Keratinocyte (primary cell): ENCODE data around the gene DGKH. TPM values are rescaled to one million over a fixed set of nuclear protein-coding genes. Genes with fewer than 3 reads are reported as not detected.

Source experiments
- DNase-seq: peaks from one replicate; pipeline ENCODE4 v3.0.0-alpha.2; 2011; ENCODE audit warnings: low read depth, missing footprints, low spot score
- FAIRE-seq: peaks from 2 replicates; lab custom pipeline; 2011; peaks lifted over from hg19 to GRCh38; lab: Jason Lieb, UNC
- H2AFZ ChIP-seq: 2 replicates; pipeline ENCODE4 v1.6.0; 2012; ENCODE audit warnings: low read length, control low read depth, inconsistent platforms; ENCODE audit not compliant: control insufficient read depth
- H3K27ac ChIP-seq: 2 replicates; pipeline ENCODE4 v1.5.1; 2011; ENCODE audit warnings: low read length; ENCODE audit not compliant: control insufficient read depth, insufficient read depth
- H3K27me3 ChIP-seq: 3 replicates; pipeline ENCODE4 v1.6.0; 2011; ENCODE audit warnings: low read length; ENCODE audit not compliant: control insufficient read depth, insufficient read depth; ENCODE audit errors: extremely low read depth
- H3K36me3 ChIP-seq, 2 experiments: 2 replicates in 1 of 2; 3 replicates in 1 of 2; pipeline ENCODE4 v1.5.1; 2011; ENCODE audit warnings: low read length in 2 of 2, mild to moderate bottlenecking in 1 of 2; ENCODE audit not compliant: control insufficient read depth in 2 of 2, insufficient read depth in 2 of 2; ENCODE audit errors: extremely low read depth in 1 of 2
- H3K4me1 ChIP-seq: 3 replicates; pipeline ENCODE4 v1.5.1; 2011; ENCODE audit warnings: low read length; ENCODE audit not compliant: control insufficient read depth, insufficient read depth; ENCODE audit errors: extremely low read depth
- H3K4me2 ChIP-seq: 3 replicates; pipeline ENCODE4 v1.6.0; 2011; ENCODE audit warnings: low read depth, low read length; ENCODE audit not compliant: control insufficient read depth, insufficient read depth; ENCODE audit errors: extremely low read depth
- H3K4me3 ChIP-seq, 3 experiments: fragments of 200-600 bp in 1 of 3; sonication (generic) in 1 of 3; 2 replicates in 2 of 3; 3 replicates in 1 of 3; pipeline ENCODE4 v1.5.1; 2011 to 2016; ENCODE audit warnings: low read length in 3 of 3, mild to moderate bottlenecking in 3 of 3, control low read depth in 2 of 3, inconsistent platforms in 1 of 3, low read depth in 1 of 3, mixed read lengths in 1 of 3, mixed run types in 1 of 3, moderate library complexity in 1 of 3; ENCODE audit not compliant: control insufficient read depth in 2 of 3, insufficient read depth in 2 of 3; ENCODE audit errors: extremely low read depth in 1 of 3
- H3K79me2 ChIP-seq: 2 replicates; pipeline ENCODE4 v1.6.0; 2012; ENCODE audit warnings: low read length; ENCODE audit not compliant: control insufficient read depth, insufficient read depth
- H3K9ac ChIP-seq: 3 replicates; pipeline ENCODE4 v1.6.0; 2011; ENCODE audit warnings: low read length; ENCODE audit not compliant: control insufficient read depth, insufficient read depth; ENCODE audit errors: extremely low read depth
- H3K9me1 ChIP-seq: 3 replicates; pipeline ENCODE4 v1.6.0; 2011; ENCODE audit warnings: low read length; ENCODE audit not compliant: control insufficient read depth, insufficient read depth; ENCODE audit errors: extremely low read depth
- H3K9me3 ChIP-seq: 2 replicates; pipeline ENCODE4 v1.5.1; 2012; ENCODE audit warnings: low read depth, low read length; ENCODE audit not compliant: control insufficient read depth
- H4K20me1 ChIP-seq: 3 replicates; pipeline ENCODE4 v1.6.0; 2011; ENCODE audit warnings: low read length; ENCODE audit not compliant: control insufficient read depth, insufficient read depth; ENCODE audit errors: extremely low read depth
- CTCF ChIP-seq, 3 experiments: IDR thresholded peaks in 1 of 3; conservative IDR thresholded peaks in 1 of 3; optimal IDR thresholded peaks in 1 of 3; 2 replicates in 2 of 3; 3 replicates in 1 of 3; pipeline versions ENCODE3 to v1.5.1; 2011; ENCODE audit warnings: low read length in 3 of 3, mild to moderate bottlenecking in 3 of 3, moderate library complexity in 2 of 3, control low read depth in 1 of 3, inconsistent platforms in 1 of 3; ENCODE audit not compliant: insufficient read depth in 2 of 3; ENCODE audit errors: extremely low read depth in 1 of 3
- EZH2 ChIP-seq: IDR thresholded peaks from one replicate; pipeline ENCODE4 v1.6.1; 2012; ENCODE audit warnings: inconsistent platforms, mild to moderate bottlenecking, low read length, moderate library complexity
- dilution Hi-C: fragments of 300-500 bp; cut with MboI; formaldehyde crosslinking; loops from one replicate; pipeline ENCODE4 v1.7.0; 2020; ENCODE audit warnings: low sequenced_read_pairs; ENCODE audit not compliant: extremely low pct_ligation_motif_present
- polyA plus RNA-seq, 5 experiments: library from polyadenylated mRNA; depleted of rRNA in 3 of 5; stranded (reverse) in 3 of 5; stranded (forward) in 1 of 5; unstranded in 1 of 5; fragments of >200 nt; gene quantifications; 1 replicate in 1 of 5; 2 replicates in 3 of 5; 3 replicates in 1 of 5; pipeline versions ENCODE4 v1.2.1 to v1.2.3, GENCODE V29; 2011 to 2012; ENCODE audit warnings: missing spikeins in 2 of 5, low read depth in 1 of 5, low replicate concordance in 1 of 5

DGKH gene
- polyA plus RNA-seq, 1 donor (not counting 4 experiments of a cell fraction or from before 2014, with no cell fraction given), result 12.8 TPM

GRCh38 chr13:42036711-42037110, 11.7 kb upstream of the DGKH start:
- peak; percentile 44 for FAIRE-seq
- DNase-seq, result no peak
- no peak overlapping the region for H3K27ac ChIP-seq
- dilution Hi-C loops, result no loop called here
- TF ChIP-seq CTCF (optimal IDR thresholded peaks at IDR 0.05 in 1 of 3, IDR thresholded peaks at IDR 0.05 in 1 of 3, conservative IDR thresholded peaks at IDR 0.05 in 1 of 3; ENCODE audit: extremely low read depth in 1 of 3, insufficient read depth in 2 of 3, low read length in 3 of 3), result no peak
- no peak for TF ChIP-seq EZH2
- no peak overlapping the region for H3K4me2 ChIP-seq
- no peak overlapping the region for H3K4me3 ChIP-seq
- H3K36me3 ChIP-seq, result no peaks in the 10 kb centered on the region
- no peak overlapping the region for H2AFZ ChIP-seq
- no peaks in the 10 kb centered on the region for H3K9me3 ChIP-seq
- no peaks in the 10 kb centered on the region for H4K20me1 ChIP-seq
- H3K79me2 ChIP-seq, result peaks cover 8% of the 10 kb centered on the region
- H3K4me1 ChIP-seq, result peaks cover 7% of the 10 kb centered on the region
- H3K27me3 ChIP-seq, result no peaks in the 10 kb centered on the region
- H3K9me1 ChIP-seq, result no peaks in the 10 kb centered on the region
- H3K9ac ChIP-seq, result no peak overlapping the region

DNA sequence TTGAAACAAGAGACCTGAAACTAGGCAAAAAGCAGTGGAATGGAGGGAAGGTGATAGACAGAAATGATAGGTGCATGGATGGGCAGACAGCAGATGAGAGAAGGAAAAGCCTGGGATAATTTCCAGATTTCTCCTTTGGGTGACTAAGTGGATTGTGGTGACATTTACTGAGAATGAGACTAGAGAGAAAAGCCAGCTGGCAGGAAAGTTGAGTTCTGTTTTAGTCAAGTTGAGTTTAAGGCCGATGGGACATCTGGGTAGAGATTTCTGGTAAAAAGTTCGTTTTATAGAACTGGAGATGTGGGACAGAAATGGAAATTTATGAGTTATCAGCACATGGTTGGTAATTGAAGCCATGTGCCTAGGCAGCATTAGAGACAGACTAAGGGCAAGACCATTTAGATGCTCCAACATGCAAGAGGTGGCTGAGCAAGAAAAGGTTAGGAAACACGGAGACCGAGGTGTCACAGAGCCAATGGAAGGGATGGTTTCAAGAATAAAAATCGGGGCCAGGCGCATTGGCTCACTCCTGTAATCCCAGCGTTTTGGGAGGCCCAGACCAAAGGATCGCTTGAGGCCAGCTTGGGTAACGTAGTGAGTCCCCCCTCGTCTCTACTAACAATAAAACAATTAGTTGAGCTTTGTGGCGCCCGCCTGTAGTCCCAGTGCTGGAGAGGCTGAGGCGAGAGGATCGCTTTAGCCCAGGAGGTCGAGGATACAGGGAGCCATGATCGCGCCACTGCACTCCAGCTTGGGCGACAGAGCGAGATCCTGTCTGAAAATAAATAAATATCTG, 9.6 kb upstream of the DGKH start:
- peak; percentile 73 for FAIRE-seq
- Histone ChIP-seq H3K36me3 (no peaks in the 10 kb centered on the region), H3K79me2 (peaks cover 29% of the 10 kb centered on the region), H3K4me1 (peaks cover 18% of the 10 kb centered on the region), H2AFZ (no peak overlapping the region), H3K27me3 (no peaks in the 10 kb centered on the region), H3K9me3 (no peaks in the 10 kb centered on the region), H3K4me3 (peak overlapping the region in 2 of 3 experiments; percentile 73 to 80), H3K9ac (no peak overlapping the region), H4K20me1 (no peaks in the 10 kb centered on the region), H3K9me1 (no peaks in the 10 kb centered on the region), H3K4me2 (peak overlapping the region; percentile 69), H3K27ac (no peak overlapping the region)
- TF ChIP-seq CTCF (optimal IDR thresholded peaks at IDR 0.05 in 1 of 3, IDR thresholded peaks at IDR 0.05 in 1 of 3, conservative IDR thresholded peaks at IDR 0.05 in 1 of 3; ENCODE audit: extremely low read depth in 1 of 3, insufficient read depth in 2 of 3, low read length in 3 of 3), result no peak
- TF ChIP-seq EZH2, result no peak
- DNase-seq, result no peak
- dilution Hi-C loops, result no loop called here
